HTERT RPE-1 (cell line): ENCODE results near the gene CEP44.
"Not testable (repeated sequence)": the region's sequence is repeated elsewhere in the genome, so short reads cannot be mapped to it uniquely, and the experiment has no call there.

Source experiments
- in situ Hi-C: fragments of 300-500 bp; cut with MboI; formaldehyde crosslinking; loops from 4 replicates; pipeline ENCODE4 v1.14.3; 2020; ENCODE audit warnings: low sequenced_read_pairs

The CEP44 gene

DNA sequence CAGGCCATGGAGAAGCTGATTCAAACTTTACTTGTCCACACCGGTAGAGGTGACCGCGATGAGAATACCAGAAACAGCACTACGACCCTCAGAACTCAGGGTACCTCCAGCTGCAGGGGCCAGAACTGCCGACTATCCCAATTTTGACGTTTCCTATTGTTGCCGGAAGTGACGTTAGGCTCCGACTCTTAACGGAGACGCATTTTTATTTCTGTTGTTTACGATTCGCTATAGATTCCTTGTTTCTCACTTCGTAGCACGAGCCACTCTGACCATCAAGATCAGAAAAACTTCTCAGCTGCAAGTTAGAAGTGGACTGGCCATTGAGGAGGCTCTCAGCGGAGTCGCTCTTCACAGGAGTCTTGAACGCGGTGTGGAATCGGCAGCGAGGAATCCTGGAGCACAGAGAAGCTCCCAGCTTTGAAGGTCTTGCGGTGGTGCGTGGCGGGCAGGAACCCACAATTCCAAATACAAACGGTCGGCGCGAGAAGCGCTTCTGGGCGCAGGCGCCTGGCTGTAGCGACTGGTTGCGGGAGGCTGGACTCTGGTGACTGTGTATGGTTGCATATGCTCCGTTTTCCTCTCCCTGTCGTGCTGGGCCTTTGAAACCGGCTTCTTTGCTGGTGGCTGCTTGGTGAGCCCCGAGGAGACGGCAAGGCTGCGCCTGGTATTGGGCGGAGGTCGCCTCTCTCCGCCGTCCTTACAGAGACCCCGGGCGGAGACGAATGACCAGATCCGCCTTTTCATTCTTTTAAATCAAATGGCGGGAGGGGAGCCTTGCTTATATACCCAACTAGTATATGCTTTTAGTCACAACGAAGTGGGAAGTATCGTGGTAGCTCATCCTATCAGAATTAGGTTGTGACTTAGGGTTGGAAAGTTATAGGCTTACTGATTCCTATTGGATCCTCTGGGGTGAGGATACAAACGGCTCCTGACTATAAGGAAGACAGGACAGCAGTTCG lies at the start of gene CEP44, which contains the start of gene FBXO8:
CEP44 (plus strand) TSS at position 405 of the 965 bp plus-strand sequence. CDS start 15,211 bp downstream, outside the sequence.
FBXO8 (minus strand) TSS at position 161 of the 965 bp plus-strand sequence. CDS start 20,575 bp downstream, outside the sequence.
- in situ Hi-C loops: no loop called here

- in situ Hi-C loops: no loop called here
Measured at GRCh38 chr4:174236359-174236758, 47.4 kb upstream of the CEP44 start.

DNA sequence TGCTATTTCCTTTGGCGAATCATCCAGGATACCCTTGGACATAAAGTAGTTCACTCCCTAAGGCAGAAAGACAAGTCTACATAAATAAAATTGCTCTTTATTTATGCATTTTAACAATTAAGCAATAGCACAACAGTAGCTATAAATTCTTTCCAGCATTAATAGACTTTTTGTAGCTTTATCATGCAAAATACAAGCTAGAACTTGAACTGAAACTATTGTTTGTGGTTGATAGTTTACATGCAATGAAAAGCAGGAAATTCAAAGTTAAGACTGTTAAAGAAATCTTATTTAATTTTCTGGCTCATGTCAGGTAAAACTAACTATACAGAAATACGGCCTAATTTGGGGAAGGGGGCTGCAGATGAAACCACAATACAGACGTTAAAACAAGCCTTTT lies 42.5 kb upstream of the CEP44 start:
- in situ Hi-C loops: no loop called here

DNA sequence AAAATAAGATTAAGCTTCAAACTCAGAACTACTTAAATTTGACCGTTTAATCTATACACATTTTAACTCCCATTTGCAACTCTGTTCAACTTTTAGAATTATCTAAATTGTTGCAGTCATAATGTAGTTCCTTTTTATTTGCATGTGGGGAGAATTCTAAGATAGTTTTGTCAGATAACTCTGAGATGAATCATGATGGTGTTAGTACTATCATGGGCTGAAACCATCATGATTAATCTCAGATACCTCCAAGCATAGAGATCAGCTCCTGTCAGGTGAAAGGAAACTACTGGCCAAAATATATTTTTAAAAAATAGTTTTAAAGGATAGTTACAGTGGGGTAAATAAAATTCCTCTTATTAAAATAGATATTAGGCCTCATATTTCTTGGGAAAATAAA lies 39.3 kb upstream of the CEP44 start:
- in situ Hi-C loops: no loop called here

DNA sequence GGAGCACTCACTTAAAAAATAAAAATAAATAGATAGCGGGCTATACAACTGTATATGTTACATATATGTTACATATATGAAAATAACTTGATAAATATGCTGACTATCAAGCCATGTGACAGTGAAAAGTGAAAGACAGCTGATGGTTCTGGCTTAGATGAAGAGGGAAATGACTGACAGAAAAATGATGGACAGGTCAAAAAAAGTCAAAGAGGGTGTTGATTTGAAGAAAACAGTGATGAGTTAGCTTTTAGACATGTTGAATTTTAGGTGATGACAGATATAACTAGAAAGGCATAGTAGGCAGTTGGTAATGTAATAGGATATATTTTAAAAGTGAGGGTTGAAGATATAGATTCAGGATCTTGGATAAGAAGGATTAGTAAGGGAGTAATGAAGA lies 38.0 kb upstream of the CEP44 start:
- in situ Hi-C loops: no loop called here

DNA sequence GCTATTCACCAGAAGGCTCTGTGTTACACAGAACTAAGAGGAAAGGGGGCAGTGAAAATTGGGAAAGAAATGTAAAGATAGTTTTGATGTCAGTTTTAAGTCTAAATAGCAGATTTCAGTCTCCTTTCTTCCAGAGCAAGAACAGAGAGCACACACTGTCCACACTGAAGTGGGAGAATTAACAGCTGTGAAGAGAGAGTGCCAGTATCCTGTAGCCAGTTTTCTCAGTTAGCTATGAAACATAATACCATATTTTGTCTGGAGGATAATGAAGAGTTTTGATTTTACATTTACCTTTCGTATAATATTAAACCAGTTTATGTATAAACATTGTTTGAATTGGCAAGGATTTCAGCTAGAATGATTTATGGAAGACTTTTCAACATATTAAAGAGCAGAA lies 35.3 kb upstream of the CEP44 start:
- in situ Hi-C loops: no loop called here

GRCh38 chr4:174252412-174252811 lies 31.3 kb upstream of the CEP44 start:
- in situ Hi-C loops: no loop called here

- in situ Hi-C loops: no loop called here
Measured at GRCh38 chr4:174254613-174255012, 29.1 kb upstream of the CEP44 start.

GRCh38 chr4:174255374-174255773 lies 28.3 kb upstream of the CEP44 start:
- in situ Hi-C loops: no loop called here

- in situ Hi-C loops: no loop called here
Measured at GRCh38 chr4:174255786-174256185, 27.9 kb upstream of the CEP44 start.

GRCh38 chr4:174256277-174256713 lies 27.4 kb upstream of the CEP44 start:
- in situ Hi-C loops: no loop called here

DNA sequence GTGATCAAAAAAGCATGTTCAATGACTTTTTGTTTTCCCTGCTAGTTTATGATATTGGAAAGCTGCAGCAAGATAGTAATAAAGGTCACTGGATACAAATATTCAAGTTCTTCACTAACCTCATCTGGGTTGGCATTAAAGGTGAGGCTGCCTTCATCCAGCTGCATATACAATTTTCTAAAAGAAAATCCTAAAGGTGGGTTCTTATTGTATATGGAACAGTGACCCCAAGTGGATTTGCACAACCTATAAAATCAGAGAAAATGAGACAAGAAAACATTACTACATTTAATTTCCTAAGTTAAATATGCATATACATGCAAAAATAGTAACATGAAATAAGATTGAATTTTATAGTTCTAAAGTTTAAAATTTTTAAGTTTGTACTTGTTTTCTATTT lies 24.1 kb upstream of the CEP44 start:
- in situ Hi-C loops: no loop called here

DNA sequence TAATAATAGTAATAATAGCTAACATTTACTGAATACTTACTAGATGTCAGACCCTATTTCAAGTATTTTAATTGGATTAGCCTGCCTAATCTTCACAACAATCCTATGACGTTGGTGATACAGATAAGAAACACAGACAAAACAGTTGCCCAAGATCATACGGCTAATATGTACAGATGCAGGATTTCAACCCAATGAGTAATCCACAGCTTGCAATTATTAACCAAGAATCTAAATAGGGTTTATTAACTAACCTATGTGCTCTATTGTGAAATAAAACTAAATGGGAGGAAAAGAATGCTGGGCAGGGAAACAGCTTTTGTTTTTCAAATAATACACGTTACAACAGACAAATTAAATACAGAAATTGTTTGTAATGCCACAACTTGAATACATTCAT lies 23.6 kb upstream of the CEP44 start:
- in situ Hi-C loops: no loop called here

- in situ Hi-C loops: not testable (repeated sequence)
Measured at GRCh38 chr4:174261432-174261831, 22.3 kb upstream of the CEP44 start.

DNA sequence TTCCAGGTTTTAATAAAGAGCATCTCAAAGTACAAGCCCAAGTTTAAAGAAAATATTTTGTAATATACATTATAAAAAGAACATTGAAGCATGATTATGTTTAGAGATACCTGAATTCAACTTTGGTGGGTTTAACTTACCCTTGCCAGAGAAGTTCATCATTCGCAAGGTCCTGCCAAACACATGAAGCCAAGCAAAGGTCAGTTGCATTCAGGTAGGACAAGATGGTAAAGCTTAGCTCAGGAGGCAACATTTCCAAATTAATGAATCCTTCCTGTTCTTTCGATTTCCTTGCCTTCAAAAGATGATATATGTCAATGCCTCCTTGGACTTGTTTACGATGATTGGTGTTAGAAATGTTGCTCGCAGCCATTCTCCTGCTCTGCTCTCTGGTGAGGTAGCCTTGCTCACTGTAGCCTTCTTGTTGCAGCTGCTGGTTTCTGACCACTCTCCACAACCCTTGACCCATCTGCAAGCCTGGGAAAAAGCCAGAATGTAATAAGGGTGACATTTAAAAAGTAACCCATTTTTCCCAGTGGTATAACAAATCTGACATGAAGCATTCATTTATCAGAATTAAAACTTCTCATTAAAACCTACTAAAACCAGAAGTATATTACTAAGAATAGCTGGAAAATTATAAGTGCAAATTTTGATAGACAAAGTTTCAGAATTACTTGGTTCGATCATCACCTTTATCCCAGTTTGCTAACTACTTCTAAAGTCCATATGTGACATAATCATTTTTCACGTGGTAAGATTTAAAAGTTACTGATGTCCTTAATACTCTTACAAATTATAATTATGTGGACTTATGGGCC lies 20.9 kb upstream of the CEP44 start:
- in situ Hi-C loops: no loop called here

GRCh38 chr4:174263445-174263736 lies 20.3 kb upstream of the CEP44 start:
- in situ Hi-C loops: no loop called here

DNA sequence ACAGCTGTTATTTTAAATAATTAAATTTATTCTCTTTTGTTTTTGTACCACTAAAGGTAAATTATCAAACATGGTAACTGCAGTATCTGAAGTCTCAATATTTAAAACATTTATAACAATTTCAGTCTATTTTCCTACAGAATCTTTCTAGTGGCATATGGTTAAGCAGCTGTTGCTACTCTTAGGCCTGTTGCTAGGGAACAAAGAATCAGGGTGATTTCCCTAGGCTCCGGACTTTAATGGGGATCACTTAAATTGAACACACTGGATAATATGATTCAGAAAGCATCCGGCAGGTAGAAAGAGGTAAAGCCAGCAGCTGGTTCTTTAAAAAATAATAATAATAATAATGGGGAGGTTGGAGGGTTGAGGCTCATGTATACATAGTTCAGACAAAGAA lies 17.8 kb upstream of the CEP44 start:
- in situ Hi-C loops: no loop called here

DNA sequence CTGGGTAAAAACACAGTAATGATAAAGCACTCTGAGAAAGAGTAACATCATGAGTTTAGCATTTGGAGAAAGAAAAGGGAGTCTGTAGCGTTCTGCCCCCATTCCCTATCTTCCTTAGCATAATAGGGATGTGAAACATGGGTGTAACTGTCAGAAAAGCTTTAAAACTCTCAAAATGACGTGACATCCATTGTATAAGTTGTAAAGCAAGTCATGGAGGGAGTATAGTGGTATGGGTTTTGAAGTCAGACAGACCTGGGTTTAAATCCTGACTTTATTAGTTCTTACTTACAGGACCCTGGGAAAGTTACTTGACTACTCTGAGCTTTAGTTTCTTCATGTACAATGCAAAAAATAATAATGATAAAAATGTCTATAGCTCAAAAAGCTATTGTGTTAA lies 17.3 kb upstream of the CEP44 start:
- in situ Hi-C loops: no loop called here

- in situ Hi-C loops: no loop called here
Measured at GRCh38 chr4:174273930-174274329, 9.8 kb upstream of the CEP44 start.

DNA sequence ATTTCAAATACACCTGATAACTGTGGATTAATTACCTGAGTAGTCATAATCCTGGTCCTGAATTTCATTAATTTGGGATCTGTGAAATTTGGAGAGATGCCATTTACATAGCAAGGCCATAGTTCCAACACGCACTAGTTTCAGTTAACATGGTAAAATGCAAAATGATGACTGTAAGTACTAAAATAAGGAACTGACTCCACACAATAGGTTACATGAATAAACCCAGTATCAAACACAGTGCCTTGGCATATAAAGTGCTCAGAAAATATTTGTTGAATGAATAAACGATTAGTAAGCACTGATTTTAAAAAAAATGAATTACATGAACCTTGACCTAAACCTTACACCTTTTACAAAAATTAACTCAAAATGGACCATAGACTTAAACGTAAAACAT lies 9.3 kb upstream of the CEP44 start:
- in situ Hi-C loops: no loop called here

GRCh38 chr4:174275101-174275500 lies 8.6 kb upstream of the CEP44 start:
- in situ Hi-C loops: no loop called here

DNA sequence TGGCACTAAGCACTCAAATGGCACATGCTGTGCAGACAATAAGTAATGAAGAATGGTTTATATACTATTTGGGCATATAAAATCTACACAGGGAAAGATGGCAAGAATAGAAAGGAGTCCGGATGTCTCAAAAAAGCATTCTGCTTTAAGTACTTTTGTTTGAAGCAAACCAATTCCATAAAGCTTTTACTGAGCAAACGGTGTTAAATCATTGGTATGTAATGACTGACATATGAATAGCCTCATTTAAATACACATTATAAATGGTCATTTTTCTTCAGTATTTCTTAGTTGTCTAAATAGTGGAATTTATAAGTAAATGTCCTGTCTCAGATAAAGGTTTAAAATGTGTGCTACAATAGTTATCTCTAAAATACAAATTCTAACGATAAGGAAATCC lies 6.3 kb upstream of the CEP44 start:
- in situ Hi-C loops: no loop called here
